GM18907 (cell line): ENCODE data around the gene PTBP2.

ENCODE experiments used
- ATAC-seq: cut with Tn5 transposase; IDR thresholded peaks from one replicate; pipeline ENCODE4 v1.9.1; 2021; ENCODE audit warnings: mild to moderate bottlenecking, moderate library complexity; ENCODE audit not compliant: unreplicated experiment

The PTBP2 gene

GRCh38 chr1:96820107-96820506 is 98.5 kb downstream of the PTBP2 start:
- ATAC-seq, result no peak

GRCh38 chr1:96820671-96821070 is 99.1 kb downstream of the PTBP2 start:
- no peak for ATAC-seq

GRCh38 chr1:96825231-96825630 is 103.6 kb downstream of the PTBP2 start:
- ATAC-seq, result no peak

- ATAC-seq, result no peak
Observed at GRCh38 chr1:96825950-96826576, 104.5 kb downstream of the PTBP2 start.

- ATAC-seq, result no peak
Observed at GRCh38 chr1:96833376-96833775, 111.8 kb downstream of the PTBP2 start.

- no peak for ATAC-seq
Observed at GRCh38 chr1:96834986-96835385, 113.4 kb downstream of the PTBP2 start.

- no peak for ATAC-seq
Observed at GRCh38 chr1:96837057-96837780, 115.6 kb downstream of the PTBP2 start.

- ATAC-seq, result no peak
Observed at GRCh38 chr1:96837781-96838216, 116.2 kb downstream of the PTBP2 start.

GRCh38 chr1:96840396-96840795 is 118.8 kb downstream of the PTBP2 start:
- ATAC-seq, result no peak

- no peak for ATAC-seq
Observed at GRCh38 chr1:96842215-96842614, 120.6 kb downstream of the PTBP2 start.

GRCh38 chr1:96843196-96843595 is 121.6 kb downstream of the PTBP2 start:
- no peak for ATAC-seq

- ATAC-seq, result no peak
Observed at GRCh38 chr1:96843601-96844000, 122.0 kb downstream of the PTBP2 start.

GRCh38 chr1:96845464-96845863 is 123.9 kb downstream of the PTBP2 start:
- ATAC-seq, result peak; percentile 69

GRCh38 chr1:96861836-96862235 is 140.3 kb downstream of the PTBP2 start:
- no peak for ATAC-seq

GRCh38 chr1:96863449-96863848 is 141.9 kb downstream of the PTBP2 start:
- ATAC-seq, result no peak
